Frontal cortex (tissue), 4 donors: Measurements from ENCODE around the gene MAP3K14. TPM values are rescaled to one million over a fixed set of nuclear protein-coding genes. Genes with fewer than 3 reads are reported as not detected.

Source experiments
- DNase-seq, 2 donors: peaks; one replicate each; pipeline ENCODE4 v3.0.0; 2012; ENCODE audit warnings: low spot score in 2 of 2
- FAIRE-seq: peaks from 2 replicates; lab custom pipeline; 2012; peaks lifted over from hg19 to GRCh38; lab: Jason Lieb, UNC
- total RNA-seq: library from RNA; depleted of rRNA; stranded (reverse); fragments of >200 nt; gene quantifications from one replicate; pipeline ENCODE4 v1.2.3, GENCODE V29; 2014
- donor health status: control.
- donor health status: control.
- donor health status: control.

MAP3K14 gene
- total RNA-seq, 1 donor from 2014 or later = 0.82 TPM

DNA sequence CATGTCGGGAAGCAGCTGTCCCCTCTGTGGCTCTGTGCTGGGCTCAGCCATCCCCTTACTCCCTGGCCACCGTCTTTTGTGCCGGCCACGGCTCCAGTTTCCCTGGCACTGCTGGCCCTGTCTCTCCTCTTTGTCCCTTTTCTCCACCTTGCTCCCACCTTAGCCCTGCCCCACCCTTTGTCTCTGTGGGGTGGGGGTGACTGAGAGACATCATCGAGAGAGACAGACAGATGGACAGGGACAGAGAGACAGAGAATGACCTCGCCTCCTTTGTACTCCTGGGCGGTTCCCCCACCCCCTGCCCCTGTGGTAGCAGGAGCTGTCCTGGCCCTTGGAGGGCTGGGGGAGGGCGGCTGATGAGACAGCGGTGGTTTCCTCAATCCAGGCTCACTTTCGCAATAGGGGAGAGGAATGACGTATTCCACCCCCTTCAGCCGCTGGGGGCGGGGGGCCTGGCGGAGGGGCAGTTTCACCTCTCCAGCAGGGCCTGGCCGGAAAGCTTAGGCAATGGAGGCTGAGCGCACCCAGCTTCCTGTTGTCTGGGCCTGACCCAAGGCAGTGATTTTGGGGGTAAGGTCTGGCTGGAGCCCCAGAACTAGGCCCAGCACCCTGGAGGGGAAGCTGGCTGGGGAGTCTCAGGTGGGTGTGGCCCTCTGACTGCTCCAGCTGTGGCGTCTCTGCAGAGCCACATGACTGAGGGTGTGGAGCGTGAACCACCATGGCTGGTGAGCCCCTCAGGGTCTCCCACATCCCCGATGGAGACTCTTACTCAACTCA is 87.9 kb downstream of the MAP3K14 start:
- DNase-seq = no peak
- FAIRE-seq = no peak

GRCh38 chr17:45227926-45228762 is 88.7 kb downstream of the MAP3K14 start:
- DNase-seq (no peak), FAIRE-seq (no peak)

DNA sequence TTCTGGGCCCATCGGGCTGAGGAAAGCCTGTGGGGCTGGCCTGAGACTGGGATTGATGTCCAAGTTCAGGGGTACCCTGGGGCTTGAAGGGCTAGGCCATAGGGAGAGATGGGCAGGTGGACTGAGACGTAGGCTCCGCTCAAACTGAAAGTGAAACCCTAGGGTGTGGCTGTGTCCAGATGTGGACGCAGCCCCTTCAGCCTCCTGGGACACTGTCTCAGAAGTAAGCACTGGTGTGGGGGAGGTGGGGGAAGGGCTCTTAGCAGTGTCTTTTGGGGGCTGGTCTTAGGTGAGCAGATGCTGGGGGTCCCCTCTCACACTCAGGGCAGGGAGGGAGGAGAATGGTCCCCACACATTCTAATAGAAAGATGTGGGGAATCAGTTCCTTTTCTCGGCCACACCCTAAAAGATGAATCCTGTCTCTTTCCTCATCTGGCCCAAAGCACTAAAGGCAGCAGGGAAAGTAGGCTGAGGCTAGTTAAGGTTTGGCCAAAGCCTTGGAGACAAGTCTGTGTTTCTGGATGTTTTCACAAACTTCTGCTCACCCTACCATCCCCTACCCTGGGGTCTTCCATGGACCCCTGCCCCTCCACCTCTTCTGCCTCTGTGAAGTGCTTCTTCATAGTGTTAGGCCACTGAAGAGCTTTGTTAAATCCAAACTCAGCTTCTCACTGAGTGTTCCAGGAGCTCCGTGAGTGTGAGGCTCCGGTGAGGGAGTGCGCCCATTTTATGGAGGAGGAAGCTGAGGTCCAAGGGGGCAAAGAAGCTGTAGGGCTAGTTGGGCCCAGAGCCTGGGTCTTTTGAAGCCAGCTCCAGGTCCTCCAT is 89.5 kb downstream of the MAP3K14 start:
- DNase-seq = no peak
- no peak for FAIRE-seq

- FAIRE-seq (no peak), DNase-seq (no peak)
Observed at GRCh38 chr17:45226576-45226975, 90.2 kb downstream of the MAP3K14 start.

DNA sequence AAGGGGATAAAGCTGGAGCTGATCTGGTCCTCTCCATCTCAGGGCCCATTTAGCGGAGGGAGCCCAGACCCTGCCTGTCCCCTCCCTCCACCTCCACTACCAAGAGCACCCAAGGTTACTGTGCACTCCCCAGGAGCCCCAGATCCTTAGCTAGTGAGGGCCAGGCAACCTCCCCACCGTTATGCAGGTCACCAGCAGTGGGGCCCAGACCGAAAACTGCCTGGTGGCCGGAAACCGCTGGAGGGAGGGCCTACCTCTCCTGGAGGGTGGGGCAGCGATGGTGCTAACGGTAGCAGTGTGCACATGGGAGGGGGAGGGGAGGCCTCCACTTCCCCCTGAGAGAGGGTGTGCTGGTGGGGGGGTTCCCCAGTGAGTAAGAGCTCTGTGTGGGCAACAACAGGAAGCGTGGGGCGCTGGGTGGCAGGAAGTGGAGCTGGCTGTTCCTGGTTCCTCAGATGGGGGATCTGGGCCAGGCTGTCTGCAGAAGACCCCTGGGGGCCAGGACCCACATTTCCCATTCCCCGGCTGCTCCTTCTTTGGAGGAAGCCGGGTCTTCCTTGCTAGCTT is 90.8 kb downstream of the MAP3K14 start:
- DNase-seq = no peak
- no peak for FAIRE-seq

DNA sequence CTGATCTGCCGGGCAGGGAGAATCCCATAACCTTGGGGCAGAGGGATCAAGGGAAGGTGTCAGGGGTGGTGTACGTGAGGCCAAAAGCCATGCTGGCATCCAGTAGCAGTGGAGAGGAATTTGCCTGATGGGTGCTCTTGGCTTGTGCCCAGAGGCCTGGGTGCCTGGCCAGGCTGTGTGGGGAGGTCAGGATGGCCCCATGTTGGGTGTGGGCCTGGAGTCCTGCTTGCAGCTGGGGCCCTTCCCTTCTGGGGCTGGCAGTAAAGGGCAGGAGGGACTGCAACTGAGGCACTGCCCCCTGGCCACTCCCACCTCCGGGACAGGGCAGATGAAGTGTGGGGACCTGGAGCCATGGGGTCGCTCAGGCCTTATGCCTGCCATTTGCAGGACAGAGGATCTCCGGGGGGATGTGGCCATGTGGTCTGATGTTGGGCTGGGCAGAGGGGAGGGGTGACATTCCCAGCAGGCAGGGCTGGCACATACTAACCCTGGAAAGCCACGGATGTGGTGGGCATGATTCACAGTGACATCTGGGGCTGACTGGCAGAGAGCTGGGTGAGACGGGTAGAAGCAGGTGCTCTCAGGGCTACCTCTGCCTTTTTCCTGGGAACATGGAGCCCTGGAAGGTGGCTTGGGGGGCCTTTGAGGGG is 91.6 kb downstream of the MAP3K14 start:
- DNase-seq = no peak
- no peak for FAIRE-seq

GRCh38 chr17:45224671-45225050 is 92.2 kb downstream of the MAP3K14 start:
- FAIRE-seq (no peak), DNase-seq (no peak)

GRCh38 chr17:45223539-45224528 is 93.0 kb downstream of the MAP3K14 start:
- DNase-seq = peak in 1 of 2 donors; percentile 12

GRCh38 chr17:45222996-45223538 is 93.8 kb downstream of the MAP3K14 start:
- no peak for FAIRE-seq
- peak; percentile 20 to 22 for DNase-seq

More at GRCh38 chr17:45223539-45224528, 93.0 kb downstream of the MAP3K14 start:
- FAIRE-seq = no peak

DNA sequence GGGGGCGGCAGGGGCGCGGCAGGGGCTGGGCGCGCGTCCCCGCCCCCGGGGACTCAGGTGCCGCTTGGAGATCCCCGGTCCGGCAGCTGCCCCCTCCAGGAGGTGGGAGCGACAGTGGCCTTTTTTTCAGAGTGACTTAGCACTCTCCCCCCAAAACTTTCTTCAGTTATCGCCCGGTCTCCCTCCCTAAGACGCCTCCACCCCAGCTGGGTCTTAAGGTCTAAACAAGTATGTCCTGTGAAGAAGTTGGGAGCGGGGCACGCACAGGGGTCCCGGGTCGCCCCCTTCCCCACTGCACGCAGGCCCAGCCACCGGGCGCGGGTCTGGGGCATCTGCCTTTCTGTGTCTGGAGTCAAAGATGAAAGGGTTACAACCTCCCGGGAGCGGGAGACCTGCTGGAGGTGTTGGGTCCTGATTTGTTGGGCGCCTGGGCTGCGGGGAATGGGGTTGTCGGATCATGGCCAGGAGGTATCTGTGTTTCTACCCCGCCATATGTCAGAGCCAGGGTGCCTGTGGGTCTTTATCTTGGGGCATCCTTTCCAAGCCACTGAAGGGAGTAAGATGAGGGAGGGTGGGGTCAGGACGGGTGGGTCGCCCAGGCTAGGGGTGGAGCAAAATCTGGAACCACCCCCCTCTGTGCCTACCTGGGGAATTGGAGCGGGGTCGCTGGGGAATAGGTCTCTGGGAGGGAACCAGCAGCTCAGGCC is 94.4 kb downstream of the MAP3K14 start:
- FAIRE-seq (no peak), DNase-seq (peak in 1 of 2 donors; percentile 10)

DNA sequence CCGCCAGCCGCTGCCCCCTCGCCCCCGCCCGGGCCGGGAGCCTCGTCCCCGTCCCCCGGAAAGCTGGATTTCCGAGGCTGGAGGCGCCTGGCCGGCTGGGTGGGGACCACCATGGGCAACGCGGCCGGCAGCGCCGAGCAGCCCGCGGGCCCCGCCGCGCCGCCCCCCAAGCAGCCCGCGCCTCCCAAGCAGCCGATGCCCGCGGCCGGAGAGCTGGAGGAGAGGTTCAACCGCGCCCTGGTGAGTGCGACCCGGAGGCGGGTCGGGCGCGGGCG is 94.9 kb downstream of the MAP3K14 start:
- peak in 1 of 2 donors; percentile 24 for DNase-seq

DNA sequence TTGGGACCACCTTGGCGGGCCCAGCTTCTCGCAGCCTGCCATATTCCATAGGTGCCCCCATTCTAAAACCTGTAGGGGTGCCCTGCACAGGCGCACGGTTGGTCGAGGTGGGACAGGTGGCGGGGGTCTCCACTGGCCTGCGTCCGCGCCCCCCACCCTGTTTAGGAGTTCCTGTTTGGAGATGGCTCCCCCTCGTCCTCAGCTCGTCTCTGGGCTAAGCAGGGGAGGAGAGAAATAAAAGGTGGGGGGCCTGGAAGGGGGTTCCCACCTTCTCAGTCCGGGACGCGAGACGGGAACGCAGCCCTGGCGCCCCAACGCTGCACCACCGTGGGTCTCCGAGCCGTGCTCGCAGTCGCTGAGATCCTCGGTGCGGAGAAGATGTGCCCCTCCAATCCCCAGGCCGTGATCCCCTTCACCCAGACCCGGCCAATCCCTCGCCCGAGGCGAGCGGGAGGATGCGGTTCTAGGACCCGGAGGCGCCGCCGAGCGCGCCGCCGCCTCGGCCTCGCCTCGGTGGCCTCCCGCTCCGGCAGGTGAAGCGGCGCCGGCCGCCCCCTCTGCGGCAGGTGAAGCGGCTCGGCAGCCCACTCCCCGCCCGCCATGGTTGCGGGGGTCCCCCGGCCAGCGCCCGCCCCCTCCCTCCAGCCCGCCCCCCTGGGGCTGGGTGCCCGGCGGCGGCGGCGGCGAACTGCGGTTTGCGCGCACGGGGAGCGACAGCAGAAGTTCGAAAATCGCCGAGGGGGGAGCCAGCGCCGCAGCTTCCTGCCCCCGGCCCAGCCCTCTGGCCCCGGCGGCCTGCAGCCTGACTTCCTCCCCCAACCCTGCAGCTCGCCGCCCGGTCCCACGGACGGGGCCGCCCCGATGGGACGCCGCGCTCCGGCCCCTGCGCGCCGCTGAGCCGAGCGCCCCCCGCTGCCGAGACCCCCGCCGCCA is 95.5 kb downstream of the MAP3K14 start, which contains the start of gene FMNL1:
Gene FMNL1 (plus strand): TSS at position 805 of the 933 bp plus-strand sequence. CDS start 240 bp downstream, outside the sequence.
- DNase-seq = peak; percentile 44 to 57
- FAIRE-seq = no peak

More for the DNA sequence above, 94.9 kb downstream of the MAP3K14 start:
- FAIRE-seq = no peak

DNA sequence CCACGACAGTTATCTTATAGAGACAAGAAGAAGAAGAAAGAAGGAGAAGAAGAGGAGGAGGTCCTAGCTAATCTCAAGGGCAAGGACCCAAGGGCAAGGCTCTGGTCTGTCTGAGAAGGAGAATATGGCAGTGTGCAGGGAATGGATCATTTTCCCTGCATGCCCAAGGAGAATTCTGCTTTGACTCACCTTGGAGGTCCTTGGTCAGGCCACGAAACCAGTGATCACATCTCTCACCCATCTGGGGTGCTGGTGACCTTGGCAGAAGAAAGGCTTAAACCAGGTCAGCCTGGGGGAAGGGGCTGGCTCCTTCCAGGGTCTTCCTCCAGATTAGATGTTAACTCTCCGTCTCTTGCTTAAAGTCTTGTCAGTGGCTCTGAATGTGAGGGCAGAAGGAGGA is 96.7 kb downstream of the MAP3K14 start:
- DNase-seq (no peak), FAIRE-seq (no peak)

DNA sequence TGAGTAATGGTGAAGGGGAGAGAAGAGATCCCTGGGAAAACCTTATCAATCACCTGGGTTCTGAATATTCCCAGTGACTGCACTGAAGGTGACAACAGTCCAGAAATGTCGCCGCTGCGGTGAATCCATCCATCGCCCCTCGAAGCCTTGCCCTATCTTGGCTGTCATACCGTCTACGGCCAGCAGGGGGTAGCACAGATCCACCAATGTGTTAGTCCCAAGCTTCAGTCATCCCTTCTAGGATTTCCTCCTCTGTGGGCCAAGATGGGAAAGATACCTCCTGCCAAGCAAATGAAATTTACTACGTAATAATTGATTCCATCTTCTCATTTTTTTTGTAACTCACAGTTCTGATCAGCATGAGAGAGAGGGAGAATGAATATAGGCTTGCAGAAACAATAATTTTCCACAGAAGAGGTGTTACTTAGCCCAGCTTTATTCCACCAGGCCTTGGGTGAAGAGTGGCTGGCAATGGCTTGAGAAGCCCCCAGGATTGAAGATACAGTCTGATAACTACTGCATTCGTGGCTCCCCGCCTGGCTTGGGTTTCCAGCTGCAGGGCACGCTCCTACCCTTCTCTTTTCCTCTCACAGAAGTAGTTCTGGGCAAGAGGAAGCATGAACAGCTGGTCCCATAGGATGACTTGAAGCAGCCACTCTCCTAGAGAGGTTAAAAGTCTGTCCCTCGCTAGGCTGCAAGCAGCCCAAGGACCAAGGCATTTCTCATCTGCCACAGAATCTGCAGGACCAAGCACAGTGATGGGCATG is 97.7 kb downstream of the MAP3K14 start:
- peak; percentile 13 for FAIRE-seq
- DNase-seq = peak; percentile 75 to 83
